AG09309 (cell line): ENCODE results near the gene CCDC70.
A peak's percentile ranks its signal among the peaks of the same experiment; 100 is the strongest.

Experiments
- DNase-seq: peaks from one replicate; pipeline ENCODE4 v3.0.0-alpha.2; 2010; ENCODE audit warnings: low read depth
- H3K4me3 ChIP-seq: 2 replicates; pipeline ENCODE4 v1.5.1; 2011; ENCODE audit warnings: mild to moderate bottlenecking, low read depth, low read length, moderate library complexity; ENCODE audit not compliant: control insufficient read depth
- CTCF ChIP-seq: IDR thresholded peaks from 2 replicates; pipeline ENCODE4 v1.5.1; 2011; ENCODE audit warnings: mild to moderate bottlenecking, low read depth, low read length, inconsistent platforms; ENCODE audit not compliant: insufficient read depth, control insufficient read depth; ENCODE audit errors: missing control alignments

Gene CCDC70

GRCh38 chr13:51837016-51837415 lies 24.8 kb upstream of the CCDC70 start:
- no peak overlapping the region for H3K4me3 ChIP-seq
- no peak for TF ChIP-seq CTCF
- no peak for DNase-seq

GRCh38 chr13:51838240-51838846 lies 23.4 kb upstream of the CCDC70 start:
- no peak overlapping the region for H3K4me3 ChIP-seq
- DNase-seq = peak; percentile 46
- TF ChIP-seq CTCF = no peak

GRCh38 chr13:51839711-51840540 lies 21.8 kb upstream of the CCDC70 start:
- H3K4me3 ChIP-seq = no peak overlapping the region
- no peak for DNase-seq
- TF ChIP-seq CTCF = no peak

GRCh38 chr13:51840917-51841316 lies 20.9 kb upstream of the CCDC70 start:
- DNase-seq = no peak
- no peak overlapping the region for H3K4me3 ChIP-seq
- no peak for TF ChIP-seq CTCF

- TF ChIP-seq CTCF = no peak
- no peak for DNase-seq
- no peak overlapping the region for H3K4me3 ChIP-seq
These were observed 20.0 kb upstream of the CCDC70 start for GRCh38 chr13:51841732-51842131.

GRCh38 chr13:51843529-51843928 lies 18.2 kb upstream of the CCDC70 start:
- TF ChIP-seq CTCF = no peak
- DNase-seq = no peak
- no peak overlapping the region for H3K4me3 ChIP-seq
